ENCODE data around the gene WNK4.

Gene WNK4

GRCh38 chr17:42775534-42776098 lies 4.8 kb upstream of the WNK4 start:
- TF ChIP-seq SIN3A (IDR thresholded peaks at IDR 0.05; ENCODE audit: borderline replicate concordance, insufficient read depth, low read length), result no peak
- TF ChIP-seq TAF1 (IDR thresholded peaks at IDR 0.05; ENCODE audit: borderline replicate concordance, insufficient read depth, low read length), result no peak
- no peak for TF ChIP-seq FOXP2 (optimal IDR thresholded peaks at IDR 0.05; ENCODE audit: borderline replicate concordance, extremely low read depth, extremely low read length, insufficient read depth)
- TF ChIP-seq POLR2AphosphoS5 (IDR thresholded peaks at IDR 0.05; ENCODE audit: low read depth, low read length), result no peak
- TF ChIP-seq REST (IDR thresholded peaks at IDR 0.05; ENCODE audit: insufficient read depth in 1 of 2, low read depth in 2 of 2, low read length in 2 of 2), result no peak

DNA sequence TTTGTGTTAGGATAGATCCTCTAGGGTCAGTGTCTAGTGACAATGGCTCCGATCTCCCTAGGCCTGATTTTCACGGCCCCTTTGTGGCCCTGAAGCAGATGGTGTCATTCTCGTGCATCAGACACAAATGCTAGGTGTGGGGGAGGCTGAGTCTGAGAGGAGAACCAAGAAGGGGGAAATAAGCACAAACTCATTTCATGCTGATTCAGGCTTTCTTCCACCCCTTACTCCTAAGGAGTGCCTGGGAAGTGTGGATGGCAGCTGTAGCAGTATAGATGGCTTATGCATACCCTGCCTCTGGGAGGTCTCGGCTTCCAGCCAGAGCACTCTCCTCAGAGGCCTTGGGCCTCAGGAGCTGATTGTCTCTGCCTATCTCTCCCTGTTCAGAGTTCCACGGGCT lies 1.8 kb upstream of the WNK4 start:
- no peak for TF ChIP-seq REST (IDR thresholded peaks at IDR 0.05; ENCODE audit: insufficient read depth in 1 of 2, low read depth in 2 of 2, low read length in 2 of 2)
- no peak for TF ChIP-seq FOXP2 (optimal IDR thresholded peaks at IDR 0.05; ENCODE audit: borderline replicate concordance, extremely low read depth, extremely low read length, insufficient read depth)
- TF ChIP-seq SIN3A (IDR thresholded peaks at IDR 0.05; ENCODE audit: borderline replicate concordance, insufficient read depth, low read length), result no peak
- TF ChIP-seq POLR2AphosphoS5 (IDR thresholded peaks at IDR 0.05; ENCODE audit: low read depth, low read length), result no peak
- TF ChIP-seq TAF1 (IDR thresholded peaks at IDR 0.05; ENCODE audit: borderline replicate concordance, insufficient read depth, low read length), result no peak

DNA sequence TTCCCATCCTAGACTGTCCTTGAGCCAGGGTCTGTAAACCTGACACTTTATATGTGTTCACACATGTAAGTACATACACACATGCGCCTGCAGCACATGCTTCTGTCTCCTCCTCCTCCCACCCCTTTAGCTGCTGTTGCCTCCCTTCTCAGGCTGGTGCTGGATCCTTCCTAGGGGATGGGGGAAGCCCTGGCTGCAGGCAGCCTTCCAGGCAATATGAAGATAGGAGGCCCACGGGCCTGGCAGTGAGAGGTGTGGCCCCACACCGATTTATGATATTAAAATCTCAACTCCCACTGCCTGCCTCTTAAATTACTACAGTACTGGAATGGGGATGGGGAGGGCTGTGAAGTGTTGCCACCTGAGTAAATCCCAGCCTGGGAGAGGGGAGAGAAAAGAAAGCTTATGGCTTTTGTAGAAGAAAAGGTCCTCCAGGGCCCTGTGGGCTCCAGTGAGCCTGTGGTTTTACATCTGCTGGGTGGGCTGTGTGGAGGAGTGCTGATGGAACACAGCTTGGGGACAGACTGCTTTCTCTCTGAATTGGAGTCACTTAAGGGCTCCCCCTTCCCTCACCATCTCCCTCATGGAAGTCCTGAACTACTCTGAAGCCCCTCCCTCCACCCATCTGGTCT lies 990 bp upstream of the WNK4 start:
- TF ChIP-seq POLR2AphosphoS5 (IDR thresholded peaks at IDR 0.05; ENCODE audit: low read depth, low read length), result no peak
- no peak for TF ChIP-seq REST (IDR thresholded peaks at IDR 0.05; ENCODE audit: insufficient read depth in 1 of 2, low read depth in 2 of 2, low read length in 2 of 2)

DNA sequence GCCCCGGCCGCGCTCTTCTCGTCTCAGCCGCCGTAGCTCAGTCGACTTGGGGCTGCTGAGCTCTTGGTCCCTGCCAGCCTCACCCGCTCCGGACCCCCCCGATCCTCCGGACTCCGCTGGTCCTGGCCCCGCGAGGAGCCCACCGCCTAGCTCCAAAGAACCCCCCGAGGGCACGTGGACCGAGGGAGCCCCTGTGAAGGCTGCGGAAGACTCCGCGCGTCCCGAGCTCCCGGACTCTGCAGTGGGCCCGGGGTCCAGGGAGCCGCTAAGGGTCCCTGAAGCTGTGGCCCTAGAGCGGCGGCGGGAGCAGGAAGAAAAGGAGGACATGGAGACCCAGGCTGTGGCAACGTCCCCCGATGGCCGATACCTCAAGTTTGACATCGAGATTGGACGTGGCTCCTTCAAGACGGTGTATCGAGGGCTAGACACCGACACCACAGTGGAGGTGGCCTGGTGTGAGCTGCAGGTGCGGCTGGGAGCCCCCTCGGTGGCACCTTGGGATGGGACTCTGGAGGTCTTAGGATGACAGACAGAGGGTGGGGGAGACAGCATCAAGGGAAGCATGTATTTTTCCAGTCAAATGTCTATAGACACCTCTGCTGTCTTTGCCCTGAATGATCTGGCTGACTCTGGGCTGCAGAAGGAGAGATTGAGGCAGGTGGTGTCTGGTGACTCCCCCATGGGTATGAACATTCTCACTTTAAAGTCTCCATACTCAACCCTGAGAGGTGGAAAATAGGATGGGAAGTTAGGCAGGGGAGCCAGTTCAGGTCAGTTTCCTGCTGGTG lies 635 bp downstream of the WNK4 start:
- TF ChIP-seq FOXP2 (optimal IDR thresholded peaks at IDR 0.05; ENCODE audit: borderline replicate concordance, extremely low read depth, extremely low read length, insufficient read depth), result no peak
- TF ChIP-seq POLR2AphosphoS5 (IDR thresholded peaks at IDR 0.05; ENCODE audit: low read depth, low read length), result no peak
- TF ChIP-seq SIN3A (IDR thresholded peaks at IDR 0.05; ENCODE audit: borderline replicate concordance, insufficient read depth, low read length), result no peak
- no peak for TF ChIP-seq REST (IDR thresholded peaks at IDR 0.05; ENCODE audit: insufficient read depth in 1 of 2, low read depth in 2 of 2, low read length in 2 of 2)
- TF ChIP-seq TAF1 (IDR thresholded peaks at IDR 0.05; ENCODE audit: borderline replicate concordance, insufficient read depth, low read length), result no peak

Measured in PFSK-1 (cell line).